ENCODE data around the gene LRRC1.

LRRC1 gene

GRCh38 chr6:53851561-53851960 is 56.8 kb downstream of the LRRC1 start:
- no peak for DNase-seq

DNA sequence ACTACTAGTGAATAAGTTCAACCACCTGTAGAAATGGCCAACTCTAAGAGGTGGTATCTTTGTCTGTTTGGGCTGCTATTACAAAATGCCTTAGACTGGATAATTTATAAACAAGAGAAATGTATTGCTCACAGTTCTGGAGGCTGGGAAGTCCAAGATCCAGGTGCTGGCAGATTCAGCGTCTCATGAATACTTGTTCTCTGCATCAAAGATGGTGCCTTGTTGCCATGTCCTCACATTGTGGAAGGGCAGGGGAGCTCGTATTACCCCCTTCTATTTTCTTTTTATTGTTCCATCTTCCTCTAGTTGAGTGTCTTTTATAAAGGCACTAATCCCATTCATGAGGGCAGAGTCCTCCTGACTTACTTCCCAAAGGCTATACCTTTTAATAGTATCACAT is 58.0 kb downstream of the LRRC1 start:
- no peak for DNase-seq

GRCh38 chr6:53854843-53855567 is 60.2 kb downstream of the LRRC1 start:
- DNase-seq: peak; percentile 23

- no peak for DNase-seq
Observed at GRCh38 chr6:53855940-53856339, 61.1 kb downstream of the LRRC1 start.

DNA sequence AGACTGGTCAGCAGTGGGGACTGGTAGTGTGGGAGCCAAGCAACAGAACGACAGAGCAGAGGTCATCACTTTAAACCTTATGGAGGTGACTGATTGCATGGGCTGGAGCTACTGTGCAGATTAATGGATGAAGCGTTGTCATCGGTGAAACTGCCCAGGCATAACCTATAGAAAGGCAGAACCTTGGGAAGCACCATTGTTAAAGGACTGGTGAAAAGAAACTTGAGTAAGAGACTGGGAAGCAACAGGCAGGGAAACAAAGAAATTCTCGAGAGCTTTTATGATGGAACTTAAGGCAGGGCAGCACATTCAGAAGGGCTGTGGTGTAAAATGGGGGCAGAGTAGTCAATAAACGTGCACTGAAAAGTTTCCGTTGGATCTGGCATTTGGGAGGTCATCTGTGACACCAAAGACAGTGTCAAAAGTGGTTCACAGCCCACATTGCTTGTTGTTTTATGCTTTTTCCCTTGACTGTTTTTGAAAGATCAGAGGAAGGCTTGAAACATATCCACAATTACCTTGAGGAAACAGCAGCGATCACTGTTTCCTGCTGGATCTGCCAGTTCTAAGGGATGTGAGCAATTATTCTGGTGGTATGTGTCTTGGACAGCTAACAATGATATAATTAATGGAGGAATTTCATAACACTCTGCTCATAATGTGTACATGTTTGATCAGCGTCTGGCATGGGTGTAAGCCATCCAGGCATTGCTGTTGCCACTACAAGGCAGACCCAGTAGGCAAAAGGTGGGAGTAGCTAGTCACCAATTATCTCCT is 62.7 kb downstream of the LRRC1 start:
- DNase-seq: no peak

DNA sequence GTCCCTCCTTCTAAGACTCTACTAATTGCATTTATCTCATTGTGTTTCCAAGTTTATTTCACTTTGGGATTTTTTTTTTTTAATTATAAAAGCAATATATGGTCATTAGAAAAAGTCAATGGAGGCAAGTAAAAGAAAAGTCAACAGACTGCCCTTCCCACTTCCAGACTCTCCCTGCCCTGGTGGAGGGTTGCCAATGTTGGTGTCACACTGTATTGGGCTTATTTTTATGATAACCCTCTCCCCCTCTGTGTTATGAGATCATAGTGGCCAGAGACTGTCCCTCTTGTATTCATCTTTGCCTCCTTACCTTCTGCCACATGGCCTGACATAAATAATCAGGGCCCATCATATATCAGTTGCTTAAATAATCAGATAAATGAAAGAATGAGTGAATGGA is 63.4 kb downstream of the LRRC1 start:
- DNase-seq: no peak

DNA sequence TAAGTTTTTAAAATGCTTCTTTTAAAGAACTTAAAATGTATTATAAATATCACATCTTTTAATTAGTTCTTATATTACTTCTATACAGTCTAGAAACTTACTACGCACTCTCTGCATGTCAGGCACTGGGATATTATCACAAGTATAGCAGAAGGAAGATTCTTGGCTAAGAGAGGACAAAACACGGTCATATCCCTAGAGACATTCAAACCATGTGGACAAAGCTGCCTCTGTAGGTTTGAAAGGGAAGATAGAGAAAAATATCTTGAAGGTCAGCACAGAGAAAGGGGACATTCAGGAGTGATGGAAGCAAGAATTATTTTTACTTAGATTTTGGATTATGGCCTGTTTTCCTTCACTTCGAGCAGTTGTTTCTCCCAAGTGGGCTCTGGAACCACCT is 64.1 kb downstream of the LRRC1 start:
- no peak for DNase-seq

DNA sequence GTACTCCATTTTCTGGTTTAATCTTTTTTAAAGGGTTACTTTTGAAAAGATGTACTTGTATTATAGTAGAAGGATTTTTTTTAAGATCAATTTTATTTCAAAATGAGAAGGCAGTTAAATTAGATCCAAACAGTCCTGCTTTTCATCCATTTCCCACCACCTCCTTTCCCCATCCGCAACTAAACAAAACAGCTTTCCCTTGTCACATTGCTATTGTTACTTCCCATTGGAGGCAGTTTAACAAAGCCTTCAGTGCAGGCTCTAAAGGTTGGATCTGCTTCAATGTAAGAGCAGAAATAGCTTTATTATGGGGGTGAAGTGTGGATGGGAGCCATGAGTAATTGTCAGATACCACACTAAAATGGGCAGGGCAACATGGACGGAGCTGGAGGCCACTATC is 65.7 kb downstream of the LRRC1 start:
- no peak for DNase-seq

- DNase-seq: no peak
Observed at GRCh38 chr6:53861518-53861917, 66.7 kb downstream of the LRRC1 start.

- no peak for DNase-seq
Observed at GRCh38 chr6:53862662-53863462, 68.1 kb downstream of the LRRC1 start.

GRCh38 chr6:53864781-53865180 is 70.0 kb downstream of the LRRC1 start:
- DNase-seq: no peak

GRCh38 chr6:53866226-53866625 is 71.4 kb downstream of the LRRC1 start:
- DNase-seq: no peak

DNA sequence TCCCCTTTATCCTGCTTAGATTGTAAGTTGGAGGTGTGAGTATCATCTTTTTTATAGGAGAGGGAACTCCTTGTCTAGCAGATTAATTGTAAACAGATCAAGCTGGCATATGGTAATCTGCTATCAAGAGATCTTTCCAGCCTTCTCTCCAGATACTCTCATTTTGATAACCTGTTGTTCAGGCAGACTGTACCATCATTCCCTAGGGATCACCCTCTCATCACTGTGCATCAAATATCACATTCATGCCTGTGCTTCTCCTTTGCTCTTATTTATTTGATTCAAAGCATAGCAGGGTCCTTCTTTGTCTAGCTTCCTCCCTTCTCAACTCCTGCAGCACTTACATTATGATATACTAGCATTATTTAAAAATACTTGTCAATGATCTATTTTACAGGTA is 73.8 kb downstream of the LRRC1 start:
- DNase-seq: no peak

GRCh38 chr6:53869964-53870363 is 75.2 kb downstream of the LRRC1 start:
- no peak for DNase-seq

- no peak for DNase-seq
Observed at GRCh38 chr6:53873922-53874321, 79.1 kb downstream of the LRRC1 start.

- no peak for DNase-seq
Observed at GRCh38 chr6:53874964-53875363, 80.2 kb downstream of the LRRC1 start.

GRCh38 chr6:53877151-53877550 is 82.3 kb downstream of the LRRC1 start:
- no peak for DNase-seq

- no peak for DNase-seq
Observed at GRCh38 chr6:53878808-53879207, 84.0 kb downstream of the LRRC1 start.

GRCh38 chr6:53879608-53880007 is 84.8 kb downstream of the LRRC1 start:
- DNase-seq: no peak

DNA sequence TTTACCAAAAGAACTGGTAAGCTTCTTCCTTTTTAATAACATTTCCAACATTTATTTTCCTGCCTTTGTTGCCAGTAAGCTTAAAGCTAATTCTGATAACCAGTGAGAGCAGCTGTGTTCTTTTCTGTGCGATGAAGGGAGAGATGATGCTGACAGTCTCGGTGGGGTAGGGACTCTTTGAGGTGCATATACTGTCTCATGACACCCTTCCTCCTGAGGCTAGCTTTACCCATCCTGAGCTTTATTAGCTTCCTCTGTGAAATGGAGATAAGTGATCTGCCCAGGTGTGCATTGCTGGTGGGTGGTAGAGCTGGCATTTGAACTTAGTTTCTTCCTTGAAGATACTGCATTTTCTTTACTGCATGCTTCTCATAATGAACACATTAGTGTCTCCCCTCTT is 92.5 kb downstream of the LRRC1 start:
- DNase-seq: no peak

DNA sequence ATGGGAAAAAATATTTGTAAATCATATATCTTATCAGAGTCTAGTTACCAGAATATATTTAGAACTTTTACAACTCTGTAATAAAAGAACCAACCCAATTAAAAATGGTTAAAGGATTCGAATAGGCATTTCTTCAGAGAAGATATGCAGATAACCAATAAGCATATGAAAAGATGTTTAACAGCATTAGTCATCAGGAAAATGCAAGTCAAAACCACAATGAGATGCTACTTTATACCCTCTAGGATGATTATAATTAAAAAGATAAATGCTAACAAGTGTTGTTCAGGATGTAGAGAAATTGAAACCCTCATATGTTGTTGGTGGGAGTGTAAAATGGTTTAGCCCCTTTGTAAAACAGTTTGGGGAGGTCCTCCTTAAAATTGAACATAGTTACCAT is 94.1 kb downstream of the LRRC1 start:
- DNase-seq: no peak

GRCh38 chr6:53889365-53889764 is 94.6 kb downstream of the LRRC1 start:
- DNase-seq: no peak

DNA sequence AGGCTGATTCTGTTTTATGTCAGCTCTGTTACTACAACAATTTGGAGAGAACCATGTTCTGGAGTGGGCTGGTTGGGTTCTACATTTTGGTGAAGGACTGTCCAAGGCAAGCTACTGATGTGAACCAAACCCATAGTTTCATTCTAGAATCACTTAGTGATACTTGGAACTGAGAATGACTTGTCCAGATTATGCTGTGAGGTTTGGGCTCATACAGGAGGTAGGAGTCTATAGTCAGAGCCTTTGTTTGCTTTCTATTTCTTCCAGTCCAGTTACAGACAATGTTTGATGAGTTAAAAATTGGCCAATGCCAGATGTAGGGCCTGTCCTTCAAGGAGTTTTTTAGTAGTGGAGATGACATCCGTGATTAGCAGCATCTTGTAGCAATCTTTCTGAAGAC is 97.9 kb downstream of the LRRC1 start:
- DNase-seq: peak; percentile 9

DNA sequence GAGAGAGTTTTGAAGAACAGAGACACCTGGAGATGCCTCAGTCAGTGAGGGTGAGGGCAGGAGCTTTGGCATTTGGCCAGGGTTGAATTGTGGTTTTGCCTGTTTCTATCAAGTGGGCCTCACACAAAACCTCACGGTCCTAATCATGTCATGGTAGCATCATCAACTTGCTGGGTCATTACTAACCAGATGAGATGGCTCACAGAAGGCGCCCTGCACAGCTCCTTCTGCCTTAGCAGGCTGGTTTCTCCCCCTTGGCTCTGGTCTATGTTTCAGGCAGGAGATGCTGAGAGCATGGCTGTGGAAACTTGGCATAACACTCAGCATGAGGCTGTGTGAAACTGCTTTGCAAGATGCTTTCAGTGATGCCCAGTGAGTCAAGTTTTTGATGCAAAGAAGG is 99.3 kb downstream of the LRRC1 start:
- DNase-seq: peak; percentile 60
